GM12878 (cell line): ENCODE results near the gene LRP1B. TPM values are rescaled to one million over a fixed set of nuclear protein-coding genes. Genes with fewer than 3 reads are reported as not detected.

Experiments used
- ATAC-seq: fragments of 200-7000 bp; cut with Tn5 transposase; 3 replicates; pipeline ENCODE4 v1.9.1; 2020; ENCODE audit warnings: mild to moderate bottlenecking, moderate library complexity
- BruUV-seq: library from RNA; stranded (reverse); fragments of 400-500 nt; replicated peaks from 2 replicates; lab custom pipeline; 2021; lab: Mats Ljungman, UMichigan
- CTCF ChIA-PET: fragments of 300-600 bp; sonication (Branson Sonifier 250); formaldehyde crosslinking; extraction: SDS; loops from one replicate; lab custom pipeline; 2021; ENCODE audit warnings: inconsistent platforms; lab: Yijun Ruan, JAX
- POLR2A ChIA-PET: fragments of 350-600 bp; formaldehyde crosslinking; extraction: SDS; loops from one replicate; lab custom pipeline; 2021; ENCODE audit warnings: inconsistent platforms; lab: Charles Lee
- RAD21 ChIA-PET: fragments of 300-600 bp; sonication (Branson Sonifier 250); formaldehyde crosslinking; loops from one replicate; lab custom pipeline; 2023; ENCODE audit warnings: antibody characterized with exemption; ENCODE audit not compliant: unreplicated experiment; lab: Charles Lee
- SMC1A ChIA-PET: fragments of 300-600 bp; sonication (Branson Sonifier 250); formaldehyde crosslinking; loops from one replicate; lab custom pipeline; 2023; ENCODE audit not compliant: unreplicated experiment, uncharacterized antibody; lab: Charles Lee
- DNase-seq: peaks from one replicate; pipeline ENCODE4 v3.0.0-alpha.2; 2011; ENCODE audit warnings: low read depth, low spot score
- FAIRE-seq: peaks from 3 replicates; lab custom pipeline; 2011; peaks lifted over from hg19 to GRCh38; lab: Jason Lieb, UNC
- H2AFZ ChIP-seq: 2 replicates; pipeline ENCODE4 v1.6.0; 2011; ENCODE audit warnings: low read depth, low read length, control low read depth; ENCODE audit not compliant: control insufficient read depth
- H3K27ac ChIP-seq: 2 replicates; pipeline ENCODE4 v1.5.1; 2011; ENCODE audit warnings: control low read depth; ENCODE audit not compliant: control insufficient read depth, insufficient read depth
- H3K27me3 ChIP-seq, 2 experiments: replicated peaks in 1 of 2; 2 replicates each; pipeline versions ENCODE4 v1.6.0 to v1.6.1; 2011; ENCODE audit warnings: low read length in 1 of 2; ENCODE audit not compliant: control insufficient read depth in 2 of 2, insufficient read depth in 2 of 2
- H3K36me3 ChIP-seq, 2 experiments: 2 replicates each; pipeline ENCODE4 v1.5.1; 2011; ENCODE audit warnings: low read length in 1 of 2; ENCODE audit not compliant: control insufficient read depth in 2 of 2, insufficient read depth in 2 of 2
- H3K4me1 ChIP-seq: 2 replicates; pipeline ENCODE4 v1.6.1; 2011; ENCODE audit warnings: mild to moderate bottlenecking, low read length, moderate library complexity, mixed read lengths; ENCODE audit not compliant: control insufficient read depth, insufficient read depth
- H3K4me2 ChIP-seq: 2 replicates; pipeline ENCODE4 v1.6.0; 2011; ENCODE audit warnings: control low read depth; ENCODE audit not compliant: control insufficient read depth, insufficient read depth
- H3K4me3 ChIP-seq: fragments of 200-600 bp; sonication (generic); 2 replicates; pipeline ENCODE4 v1.5.1; 2016
- H3K79me2 ChIP-seq: 2 replicates; pipeline ENCODE4 v1.6.0; 2011; ENCODE audit warnings: low read length; ENCODE audit not compliant: control insufficient read depth, insufficient read depth
- H3K9ac ChIP-seq: 2 replicates; pipeline ENCODE4 v1.8.0; 2011; ENCODE audit warnings: low read length, control low read depth, mixed read lengths; ENCODE audit not compliant: control insufficient read depth, insufficient read depth
- H3K9me3 ChIP-seq: replicated peaks from 3 replicates; pipeline ENCODE4 v1.5.1; 2011; ENCODE audit warnings: mild to moderate bottlenecking, low read length; ENCODE audit not compliant: control insufficient read depth, insufficient read depth
- H4K20me1 ChIP-seq: 2 replicates; pipeline ENCODE4 v1.6.0; 2011; ENCODE audit not compliant: control insufficient read depth, insufficient read depth
- BACH1 ChIP-seq: fragments of 450-650 bp; IDR thresholded peaks from 2 replicates; pipeline ENCODE4 v1.6.1; 2017; ENCODE audit warnings: mild to moderate bottlenecking, borderline replicate concordance
- BCL11A ChIP-seq: IDR thresholded peaks from 2 replicates; pipeline ENCODE4 v1.6.1; 2011; ENCODE audit warnings: low read depth, low read length
- CHD2 ChIP-seq: IDR thresholded peaks from 2 replicates; pipeline ENCODE4 v1.6.1; 2011; ENCODE audit warnings: low read depth, low read length, improper control_type of control experiment, borderline replicate concordance
- CTCF ChIP-seq, 3 experiments: IDR thresholded peaks in 2 of 3; conservative IDR thresholded peaks in 1 of 3; 2 replicates each; pipeline ENCODE4 v1.5.1; 2011; ENCODE audit warnings: low read depth in 3 of 3, low read length in 3 of 3, mild to moderate bottlenecking in 3 of 3, control low read depth in 2 of 3, moderate library complexity in 2 of 3, inconsistent platforms in 1 of 3, mixed read lengths in 1 of 3; ENCODE audit not compliant: control insufficient read depth in 2 of 3, insufficient read depth in 1 of 3; ENCODE audit errors: extremely low read depth in 1 of 3
- FOXM1 ChIP-seq: IDR thresholded peaks from 2 replicates; pipeline ENCODE4 v1.6.1; 2012; ENCODE audit warnings: low read depth, mild to moderate bottlenecking, inconsistent platforms, low read length, moderate library complexity
- MLLT1 ChIP-seq: fragments of 450-650 bp; IDR thresholded peaks from 2 replicates; pipeline ENCODE4 v1.6.1; 2016; ENCODE audit warnings: mild to moderate bottlenecking
- NKRF ChIP-seq: fragments of 450-650 bp; conservative IDR thresholded peaks from 2 replicates; pipeline ENCODE4 v1.6.1; 2017; ENCODE audit warnings: mild to moderate bottlenecking, moderate library complexity
- RAD21 ChIP-seq: IDR thresholded peaks from 2 replicates; pipeline ENCODE4 v1.6.1; 2011; ENCODE audit warnings: mild to moderate bottlenecking, low read depth, low read length, moderate library complexity; ENCODE audit not compliant: insufficient read depth
- SIX5 ChIP-seq: IDR thresholded peaks from 2 replicates; pipeline ENCODE4 v1.6.1; 2011; ENCODE audit warnings: mild to moderate bottlenecking, low read depth, low read length, moderate library complexity; ENCODE audit not compliant: severe bottlenecking
- SMC3 ChIP-seq: IDR thresholded peaks from 2 replicates; pipeline ENCODE4 v1.6.1; 2011; ENCODE audit warnings: low read length, improper control_type of control experiment, borderline replicate concordance
- WRNIP1 ChIP-seq: IDR thresholded peaks from 2 replicates; pipeline ENCODE4 v1.6.1; 2011; ENCODE audit warnings: low read depth, low read length, improper control_type of control experiment, borderline replicate concordance
- WGBS: methylation state at CpG from one replicate; pipeline ENCODE4 v1.1.6; 2016; ENCODE audit warnings: low lambda C conversion rate; ENCODE audit not compliant: insufficient replicate concordance, insufficient coverage; ENCODE audit errors: missing lambda C conversion rate; 5-methylcytosine and 5-hydroxymethylcytosine counted together
- in situ Hi-C: fragments of 300-500 bp; cut with MboI; formaldehyde crosslinking; loops from 9 replicates; pipeline ENCODE4 v1.14.3; 2018; ENCODE audit warnings: mixed read lengths
- intact Hi-C: fragments of 100-400 bp; cut with micrococcal nuclease; formaldehyde crosslinking; loops from one replicate; pipeline ENCODE4 v1.14.2; 2022; ENCODE audit not compliant: unreplicated experiment
- polyA plus RNA-seq, 11 experiments: library from polyadenylated mRNA; depleted of rRNA in 4 of 11; unstranded in 6 of 11; stranded (reverse) in 5 of 11; fragments of >200 nt; fragmentation: Nextera tagmentation in 4 of 11; fragmentation: Illumina TruSeq in 1 of 11; extraction: Ambion mirVana in 4 of 11; extraction: Trizol in 1 of 11; gene quantifications; 1 replicate in 1 of 11; 2 replicates in 10 of 11; pipeline versions ENCODE4 v1.2.1 to v1.2.3, GENCODE V29; 2011 to 2016; ENCODE audit warnings: inconsistent platforms in 2 of 11, missing spikeins in 2 of 11, low read depth in 1 of 11
- total RNA-seq, 4 experiments: library from RNA; depleted of rRNA in 3 of 4; stranded (reverse); fragments of >200 nt in 3 of 4; fragmentation: Illumina TruSeq in 1 of 4; extraction: Trizol in 1 of 4; gene quantifications; 2 replicates each; pipeline versions ENCODE4 v1.2.1 to v1.2.3, GENCODE V29; 2013 to 2021

The LRP1B gene
- total and polyA plus RNA-seq, 10 of the 15 experiments (the other 5 are each of a cell fraction or from before 2014, with no cell fraction given): under 0.01 to 0.06 (median 0.03) TPM; not detected in 5

GRCh38 chr2:140863713-140864112 is 1267.1 kb downstream of the LRP1B start:
- H3K4me3 ChIP-seq: no peak overlapping the region
- ChIA-PET RAD21 (interaction anchor here (0.6 to 2.4 kb wide), 10 partner anchors 9 to 309 kb away, joined by 3 to 18 read pairs (median 3); no protein-coding TSS in a partner anchor), SMC1A (interaction anchor here (0.7 to 1.7 kb wide), 12 partner anchors 9 to 283 kb away, joined by 3 to 8 read pairs (median 4); no protein-coding TSS in a partner anchor), CTCF (interaction anchor here (0.7 to 4.5 kb wide), 32 partner anchors 9 to 1943 kb away, joined by 3 to 48 read pairs (median 3); no protein-coding TSS in a partner anchor), POLR2A (no interaction called here)
- no peaks in the 10 kb centered on the region for H3K27me3 ChIP-seq
- H2AFZ ChIP-seq: no peak overlapping the region
- H3K4me1 ChIP-seq: no peaks in the 10 kb centered on the region
- H3K27ac ChIP-seq: no peak overlapping the region
- DNase-seq: peak; percentile 13
- no peak overlapping the region for H3K9ac ChIP-seq
- in situ Hi-C loops (loop anchor here (10.0 kb wide), 1 partner anchor 279 kb away; no protein-coding TSS in a partner anchor), intact Hi-C loops (loop anchor here (1.0 to 10.0 kb wide), 4 partner anchors 121 to 1939 kb away; no protein-coding TSS in a partner anchor)
- no peaks in the 10 kb centered on the region for H3K9me3 ChIP-seq
- H3K79me2 ChIP-seq: no peaks in the 10 kb centered on the region
- BruUV-seq: no TSS peak
- H3K4me2 ChIP-seq: no peak overlapping the region
- ATAC-seq: peak; percentile 66
- no peaks in the 10 kb centered on the region for H4K20me1 ChIP-seq
- 3% methylated on average over 2 of the region's 2 CpGs for WGBS
- H3K36me3 ChIP-seq: no peaks in the 10 kb centered on the region
- FAIRE-seq: peak; percentile 74
- TF ChIP-seq CHD2: no peak
- no peak for TF ChIP-seq BACH1
- TF ChIP-seq CTCF (IDR thresholded peaks at IDR 0.05 in 2 of 3, conservative IDR thresholded peaks at IDR 0.05 in 1 of 3; ENCODE audit: control insufficient read depth in 2 of 3, extremely low read depth in 1 of 3, insufficient read depth in 1 of 3, low read depth in 3 of 3, low read length in 3 of 3): peak; percentile 42 to 61 (median 52); a peak in 5 of 6 replicates
- TF ChIP-seq SMC3: peak; percentile 72; the same call in 1 of the 2 replicates
- no peak for TF ChIP-seq SIX5
- TF ChIP-seq BCL11A: no peak
- no peak for TF ChIP-seq NKRF
- TF ChIP-seq MLLT1: no peak
- peak; percentile 79 for TF ChIP-seq RAD21
- TF ChIP-seq WRNIP1: no peak
- TF ChIP-seq FOXM1: no peak
